WTC11 (cell line): Measurements from ENCODE around the gene COMMD10.

ENCODE experiments used
- AFF4 ChIP-seq: sonication (generic); formaldehyde crosslinking; IDR thresholded peaks from 2 replicates; pipeline ENCODE4 v1.8.1; 2023; ENCODE audit warnings: mild to moderate bottlenecking, missing genetic modification reagents, borderline replicate concordance
- ARID4B ChIP-seq: sonication (generic); formaldehyde crosslinking; IDR thresholded peaks from 2 replicates; pipeline ENCODE4 v1.8.0; 2023; ENCODE audit warnings: missing genetic modification reagents, mild to moderate bottlenecking, borderline replicate concordance
- ATF3 ChIP-seq: sonication (generic); formaldehyde crosslinking; conservative IDR thresholded peaks from 2 replicates; pipeline ENCODE4 v1.8.1; 2022; ENCODE audit warnings: mild to moderate bottlenecking, missing genetic modification reagents
- FOXJ3 ChIP-seq: sonication (generic); formaldehyde crosslinking; IDR thresholded peaks from 2 replicates; pipeline ENCODE4 v1.9.0; 2021; ENCODE audit warnings: missing genetic modification reagents, mild to moderate bottlenecking, borderline replicate concordance
- MAX ChIP-seq: sonication (generic); formaldehyde crosslinking; IDR thresholded peaks from 2 replicates; pipeline ENCODE4 v1.8.0; 2022; ENCODE audit warnings: mild to moderate bottlenecking, missing genetic modification reagents
- NFATC4 ChIP-seq: fragments of 250-450 bp; sonication (Bioruptor Pico); IDR thresholded peaks from 2 replicates; pipeline ENCODE4 v1.9.0; 2021; ENCODE audit warnings: mild to moderate bottlenecking
- ZBTB21 ChIP-seq: sonication (generic); formaldehyde crosslinking; IDR thresholded peaks from 2 replicates; pipeline ENCODE4 v1.8.1; 2023; ENCODE audit warnings: mild to moderate bottlenecking, missing genetic modification reagents, borderline replicate concordance
- ZNF232 ChIP-seq: sonication (generic); formaldehyde crosslinking; IDR thresholded peaks from 2 replicates; pipeline ENCODE4 v1.8.0; 2022; ENCODE audit warnings: mild to moderate bottlenecking, missing genetic modification reagents
- TF ChIP-seq, protein P1 (sequence below): fragments of 200-600 bp; IDR thresholded peaks from 2 replicates; pipeline ENCODE4 v1.8.0; 2022; ENCODE audit warnings: antibody characterized with exemption

- TF ChIP-seq, protein P1, sequence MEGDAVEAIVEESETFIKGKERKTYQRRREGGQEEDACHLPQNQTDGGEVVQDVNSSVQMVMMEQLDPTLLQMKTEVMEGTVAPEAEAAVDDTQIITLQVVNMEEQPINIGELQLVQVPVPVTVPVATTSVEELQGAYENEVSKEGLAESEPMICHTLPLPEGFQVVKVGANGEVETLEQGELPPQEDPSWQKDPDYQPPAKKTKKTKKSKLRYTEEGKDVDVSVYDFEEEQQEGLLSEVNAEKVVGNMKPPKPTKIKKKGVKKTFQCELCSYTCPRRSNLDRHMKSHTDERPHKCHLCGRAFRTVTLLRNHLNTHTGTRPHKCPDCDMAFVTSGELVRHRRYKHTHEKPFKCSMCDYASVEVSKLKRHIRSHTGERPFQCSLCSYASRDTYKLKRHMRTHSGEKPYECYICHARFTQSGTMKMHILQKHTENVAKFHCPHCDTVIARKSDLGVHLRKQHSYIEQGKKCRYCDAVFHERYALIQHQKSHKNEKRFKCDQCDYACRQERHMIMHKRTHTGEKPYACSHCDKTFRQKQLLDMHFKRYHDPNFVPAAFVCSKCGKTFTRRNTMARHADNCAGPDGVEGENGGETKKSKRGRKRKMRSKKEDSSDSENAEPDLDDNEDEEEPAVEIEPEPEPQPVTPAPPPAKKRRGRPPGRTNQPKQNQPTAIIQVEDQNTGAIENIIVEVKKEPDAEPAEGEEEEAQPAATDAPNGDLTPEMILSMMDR = no peak
- TF ChIP-seq ZBTB21 (CRISPR knock-in tag) = no peak
- TF ChIP-seq NFATC4 (CRISPR knock-in tag) = no peak
- no peak for TF ChIP-seq ARID4B (CRISPR knock-in tag)
- no peak for TF ChIP-seq FOXJ3 (CRISPR knock-in tag)
- TF ChIP-seq AFF4 (CRISPR knock-in tag) = no peak
- TF ChIP-seq ZNF232 = no peak
- TF ChIP-seq MAX (CRISPR knock-in tag) = no peak
- no peak for TF ChIP-seq ATF3
Measured at GRCh38 chr5:116292321-116292720, 207.5 kb downstream of the COMMD10 start.
